ENCODE measurements around the gene CCDC60. TPM values are rescaled to one million over a fixed set of nuclear protein-coding genes. Genes with fewer than 3 reads are reported as not detected.
A peak's percentile ranks its signal among the peaks of the same experiment; 100 is the strongest.

The CCDC60 gene
- total and polyA plus RNA-seq, 2 donors from 2014 or later: not detected

DNA sequence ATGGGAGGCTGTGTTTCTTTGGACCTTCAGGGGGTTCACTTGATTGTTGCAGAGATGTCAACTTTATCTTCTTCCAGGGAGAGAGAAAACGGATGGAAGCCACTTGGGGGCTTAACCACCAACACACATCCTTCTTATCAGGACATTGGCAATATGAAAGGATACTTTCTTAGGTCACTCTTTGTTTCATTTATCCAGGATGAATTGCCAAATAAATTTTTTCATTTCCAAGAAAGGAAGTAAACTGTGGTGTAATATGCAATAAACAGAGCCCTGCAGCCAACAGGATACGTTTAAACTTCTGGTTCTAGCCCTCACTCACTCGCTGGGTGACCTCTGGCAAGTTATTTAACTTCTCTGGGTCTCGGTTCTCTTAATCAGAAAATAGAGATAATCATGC, 77.8 kb downstream of the CCDC60 start:
- DNase-seq: no peak
- no peak overlapping the region for H3K4me3 ChIP-seq (ENCODE audit: low read length in 3 of 3)
- no peak for FAIRE-seq
- no peaks in the 10 kb centered on the region for H3K9me3 ChIP-seq (ENCODE audit: control insufficient read depth in 2 of 3, insufficient read depth in 1 of 3, low read length in 3 of 3)
- TF ChIP-seq, protein P1, sequence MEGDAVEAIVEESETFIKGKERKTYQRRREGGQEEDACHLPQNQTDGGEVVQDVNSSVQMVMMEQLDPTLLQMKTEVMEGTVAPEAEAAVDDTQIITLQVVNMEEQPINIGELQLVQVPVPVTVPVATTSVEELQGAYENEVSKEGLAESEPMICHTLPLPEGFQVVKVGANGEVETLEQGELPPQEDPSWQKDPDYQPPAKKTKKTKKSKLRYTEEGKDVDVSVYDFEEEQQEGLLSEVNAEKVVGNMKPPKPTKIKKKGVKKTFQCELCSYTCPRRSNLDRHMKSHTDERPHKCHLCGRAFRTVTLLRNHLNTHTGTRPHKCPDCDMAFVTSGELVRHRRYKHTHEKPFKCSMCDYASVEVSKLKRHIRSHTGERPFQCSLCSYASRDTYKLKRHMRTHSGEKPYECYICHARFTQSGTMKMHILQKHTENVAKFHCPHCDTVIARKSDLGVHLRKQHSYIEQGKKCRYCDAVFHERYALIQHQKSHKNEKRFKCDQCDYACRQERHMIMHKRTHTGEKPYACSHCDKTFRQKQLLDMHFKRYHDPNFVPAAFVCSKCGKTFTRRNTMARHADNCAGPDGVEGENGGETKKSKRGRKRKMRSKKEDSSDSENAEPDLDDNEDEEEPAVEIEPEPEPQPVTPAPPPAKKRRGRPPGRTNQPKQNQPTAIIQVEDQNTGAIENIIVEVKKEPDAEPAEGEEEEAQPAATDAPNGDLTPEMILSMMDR (IDR thresholded peaks at IDR 0.05; ENCODE audit: borderline replicate concordance, extremely low read depth, insufficient read depth): no peak
- no peaks in the 10 kb centered on the region for H3K27me3 ChIP-seq (ENCODE audit: control insufficient read depth, insufficient read depth, low read length)
- no peak overlapping the region for H3K9ac ChIP-seq (ENCODE audit: low read length in 3 of 3)
- H3K36me3 ChIP-seq (ENCODE audit: control insufficient read depth in 2 of 3, insufficient read depth in 3 of 3, low read length in 3 of 3): no peaks in the 10 kb centered on the region
- no peak overlapping the region for H3K27ac ChIP-seq (ENCODE audit: low read depth in 2 of 2, low read length in 2 of 2)
- intact Hi-C loops (cut with DNase I): no loop called here
- no peaks in the 10 kb centered on the region for H3K4me1 ChIP-seq (ENCODE audit: control insufficient read depth in 2 of 3, insufficient read depth in 2 of 3, low read depth in 1 of 3, low read length in 3 of 3)

DNA sequence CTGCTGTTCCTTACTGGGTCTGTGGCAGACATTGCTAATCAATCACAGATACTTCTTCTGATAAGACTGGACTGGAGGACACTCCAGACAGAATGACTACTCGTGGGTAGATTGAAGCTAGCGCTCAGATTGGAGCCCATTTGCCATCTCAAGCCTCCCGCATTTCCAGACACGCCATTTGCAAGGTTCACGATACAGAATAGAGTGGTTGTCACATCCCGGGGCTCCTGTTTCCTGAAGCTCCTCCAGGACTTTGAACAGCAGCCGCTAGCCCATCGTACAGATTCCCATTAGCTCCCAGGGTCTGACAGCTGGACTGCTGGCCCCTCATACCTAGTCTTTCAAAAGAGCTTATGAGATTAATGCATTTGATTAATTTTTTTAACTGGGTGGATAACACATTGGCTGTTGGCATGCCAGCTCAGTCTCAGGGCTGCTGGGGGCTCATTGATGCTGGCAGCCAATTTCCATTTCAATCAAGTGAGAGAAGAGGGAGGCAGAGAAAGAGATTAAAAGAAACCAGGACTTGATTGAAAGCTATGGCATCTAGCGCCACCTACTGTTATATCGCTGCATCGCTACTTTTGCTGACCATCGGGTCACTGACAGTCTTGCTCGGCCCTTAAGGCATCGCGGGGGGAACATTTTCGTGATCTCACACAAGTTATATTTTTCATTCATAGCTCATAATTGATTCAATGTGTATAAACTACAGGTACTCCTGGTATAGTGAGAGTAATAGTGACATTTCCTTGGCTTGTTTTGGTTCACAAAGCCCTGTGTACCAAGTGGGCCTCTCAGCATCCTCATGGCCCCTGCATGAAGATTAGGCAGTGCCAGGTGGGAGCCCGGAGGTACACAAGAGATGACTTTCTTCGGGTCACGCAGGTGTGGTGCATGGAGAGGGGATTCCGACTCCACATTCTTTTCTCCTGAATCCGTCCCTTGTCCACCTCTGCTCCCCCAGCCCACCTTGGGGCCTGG, 78.6 kb downstream of the CCDC60 start:
- H3K27me3 ChIP-seq (ENCODE audit: control insufficient read depth, insufficient read depth, low read length): no peaks in the 10 kb centered on the region
- FAIRE-seq (no peak), DNase-seq (peak; percentile 46 to 74 (median 70))
- intact Hi-C loops (cut with DNase I): no loop called here
- no peaks in the 10 kb centered on the region for H3K9me3 ChIP-seq (ENCODE audit: control insufficient read depth in 2 of 3, insufficient read depth in 1 of 3, low read length in 3 of 3)
- no peaks in the 10 kb centered on the region for H3K4me1 ChIP-seq (ENCODE audit: control insufficient read depth in 2 of 3, insufficient read depth in 2 of 3, low read depth in 1 of 3, low read length in 3 of 3)
- no peaks in the 10 kb centered on the region for H3K36me3 ChIP-seq (ENCODE audit: control insufficient read depth in 2 of 3, insufficient read depth in 3 of 3, low read length in 3 of 3)
- TF ChIP-seq, protein P1 (IDR thresholded peaks at IDR 0.05; ENCODE audit: borderline replicate concordance, extremely low read depth, insufficient read depth): peak; percentile 87
- H3K9ac ChIP-seq (ENCODE audit: low read length in 3 of 3): no peak overlapping the region
- no peak overlapping the region for H3K4me3 ChIP-seq (ENCODE audit: low read length in 3 of 3)
- no peak overlapping the region for H3K27ac ChIP-seq (ENCODE audit: low read depth in 2 of 2, low read length in 2 of 2)

DNA sequence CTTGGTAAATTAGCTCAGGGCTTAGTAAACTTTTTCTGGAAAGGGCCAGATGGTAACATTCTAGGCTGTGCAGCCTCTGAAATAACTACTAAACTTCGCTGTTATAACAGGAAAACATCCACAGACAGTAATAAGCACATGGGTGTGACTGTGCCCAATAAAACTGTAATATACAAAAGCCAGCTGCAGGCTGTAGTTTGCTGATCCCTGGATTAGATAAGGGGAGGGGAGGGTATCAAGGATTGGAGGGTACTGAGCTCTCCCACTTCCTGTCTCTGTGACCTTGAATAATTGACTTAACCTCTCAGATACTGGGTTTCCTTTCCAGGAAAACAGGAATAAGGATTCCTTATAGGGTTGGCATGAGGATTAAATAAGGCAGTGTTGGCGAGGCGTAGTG, 81.2 kb downstream of the CCDC60 start:
- Histone ChIP-seq H3K27me3 (ENCODE audit: control insufficient read depth, insufficient read depth, low read length) (no peaks in the 10 kb centered on the region), H3K9ac (ENCODE audit: low read length in 3 of 3) (no peak overlapping the region), H3K9me3 (ENCODE audit: control insufficient read depth in 2 of 3, insufficient read depth in 1 of 3, low read length in 3 of 3) (no peaks in the 10 kb centered on the region), H3K4me1 (ENCODE audit: control insufficient read depth in 2 of 3, insufficient read depth in 2 of 3, low read depth in 1 of 3, low read length in 3 of 3) (no peaks in the 10 kb centered on the region), H3K27ac (ENCODE audit: low read depth in 2 of 2, low read length in 2 of 2) (no peak overlapping the region), H3K36me3 (ENCODE audit: control insufficient read depth in 2 of 3, insufficient read depth in 3 of 3, low read length in 3 of 3) (no peaks in the 10 kb centered on the region), H3K4me3 (ENCODE audit: low read length in 3 of 3) (no peak overlapping the region)
- intact Hi-C loops (cut with DNase I): loop anchor here (5.0 kb wide), 1 partner anchor 298 kb away; no protein-coding TSS in a partner anchor
- no peak for DNase-seq
- FAIRE-seq: no peak
- TF ChIP-seq, protein P1 (IDR thresholded peaks at IDR 0.05; ENCODE audit: borderline replicate concordance, extremely low read depth, insufficient read depth): no peak

All from kidney (tissue), 14 donors.